MM.1S (cell line): Measurements from ENCODE around the gene LAD1.

Experiments
- DNase-seq: peaks from one replicate; pipeline ENCODE4 v3.0.0-alpha.2; 2015
- H2AFZ ChIP-seq: fragments of 300-600 bp; sonication (generic); 2 replicates; pipeline ENCODE4 v1.6.0; 2016; ENCODE audit warnings: antibody characterized with exemption, low read length
- H3F3A ChIP-seq: fragments of 300-600 bp; sonication (generic); 2 replicates; pipeline ENCODE4 v1.6.1; 2016; ENCODE audit warnings: mild to moderate bottlenecking, antibody characterized with exemption, low read length, moderate library complexity, mixed read lengths; ENCODE audit not compliant: insufficient read depth
- H3K27ac ChIP-seq: fragments of 300-600 bp; sonication (generic); 2 replicates; pipeline ENCODE4 v1.5.1; 2016; ENCODE audit warnings: mild to moderate bottlenecking, low read length
- H3K27me3 ChIP-seq: fragments of 300-600 bp; sonication (generic); replicated peaks from 2 replicates; pipeline ENCODE4 v1.6.0; 2016; ENCODE audit warnings: low read length; ENCODE audit not compliant: insufficient read depth
- H3K36me3 ChIP-seq: fragments of 300-600 bp; sonication (generic); replicated peaks from 2 replicates; pipeline ENCODE4 v1.6.1; 2016; ENCODE audit warnings: mild to moderate bottlenecking, low read length, mixed read lengths; ENCODE audit not compliant: insufficient read depth
- H3K4me1 ChIP-seq: fragments of 300-600 bp; sonication (generic); 2 replicates; pipeline ENCODE4 v1.6.1; 2016; ENCODE audit warnings: low read length, mixed read lengths
- H3K4me2 ChIP-seq: fragments of 300-600 bp; sonication (generic); 2 replicates; pipeline ENCODE4 v1.6.0; 2016; ENCODE audit warnings: low read depth, low read length
- H3K4me3 ChIP-seq: fragments of 300-600 bp; sonication (generic); 2 replicates; pipeline ENCODE4 v1.5.1; 2016; ENCODE audit warnings: low read length, mixed read lengths
- H3K79me2 ChIP-seq: fragments of 300-600 bp; sonication (generic); 2 replicates; pipeline ENCODE4 v1.6.1; 2016; ENCODE audit warnings: mixed run types, low read length, mixed read lengths
- H3K9ac ChIP-seq: fragments of 300-600 bp; sonication (generic); 2 replicates; pipeline ENCODE4 v1.6.1; 2016; ENCODE audit warnings: low read length, mixed read lengths
- H3K9me2 ChIP-seq: fragments of 300-600 bp; sonication (generic); replicated peaks from 2 replicates; pipeline ENCODE4 v1.6.1; 2016; ENCODE audit warnings: mild to moderate bottlenecking, low read length, mixed read lengths; ENCODE audit not compliant: insufficient read depth
- H3K9me3 ChIP-seq: fragments of 300-600 bp; sonication (generic); replicated peaks from 2 replicates; pipeline ENCODE4 v1.6.1; 2016; ENCODE audit warnings: mild to moderate bottlenecking, low read length, mixed read lengths; ENCODE audit not compliant: insufficient read depth
- H4K20me1 ChIP-seq: fragments of 300-600 bp; sonication (generic); 2 replicates; pipeline ENCODE4 v1.6.1; 2016; ENCODE audit warnings: mild to moderate bottlenecking, low read length, moderate library complexity, mixed read lengths; ENCODE audit not compliant: insufficient read depth
- CTCF ChIP-seq: fragments of 300-600 bp; sonication (generic); IDR thresholded peaks from 2 replicates; pipeline ENCODE4 v1.5.1; 2016; ENCODE audit warnings: antibody characterized with exemption, low read length, mixed read lengths
- EZH2 ChIP-seq: fragments of 300-600 bp; sonication (generic); optimal IDR thresholded peaks from 2 replicates; pipeline ENCODE3; 2017; ENCODE audit warnings: low read depth, mild to moderate bottlenecking, antibody characterized with exemption, low read length, mixed read lengths
- EZH2phosphoT487 ChIP-seq: fragments of 300-600 bp; sonication (generic); IDR thresholded peaks from 2 replicates; pipeline ENCODE4 v1.6.1; 2018; ENCODE audit warnings: antibody characterized with exemption, low read length

Gene LAD1

GRCh38 chr1:201347498-201348210, 51.5 kb downstream of the LAD1 start:
- Histone ChIP-seq H3K4me2 (no peak overlapping the region), H3F3A (no peaks in the 10 kb centered on the region), H3K9me3 (no peaks in the 10 kb centered on the region), H3K4me1 (no peaks in the 10 kb centered on the region), H4K20me1 (no peaks in the 10 kb centered on the region), H3K9me2 (no peaks in the 10 kb centered on the region), H3K27ac (no peak overlapping the region), H2AFZ (no peak overlapping the region), H3K36me3 (no peaks in the 10 kb centered on the region), H3K9ac (no peak overlapping the region), H3K4me3 (no peak overlapping the region), H3K79me2 (no peaks in the 10 kb centered on the region), H3K27me3 (peaks cover 46% of the 10 kb centered on the region)
- no peak for DNase-seq
- TF ChIP-seq EZH2 (no peak), EZH2phosphoT487 (no peak), CTCF (no peak)

GRCh38 chr1:201346987-201347386, 52.1 kb downstream of the LAD1 start:
- H3K27ac ChIP-seq = no peak overlapping the region
- no peak overlapping the region for H3K4me3 ChIP-seq
- peaks cover 40% of the 10 kb centered on the region for H3K27me3 ChIP-seq
- H3K9me2 ChIP-seq = no peaks in the 10 kb centered on the region
- no peak for DNase-seq
- no peaks in the 10 kb centered on the region for H4K20me1 ChIP-seq
- no peaks in the 10 kb centered on the region for H3F3A ChIP-seq
- TF ChIP-seq CTCF (no peak), EZH2 (no peak), EZH2phosphoT487 (no peak)
- no peaks in the 10 kb centered on the region for H3K9me3 ChIP-seq
- no peak overlapping the region for H2AFZ ChIP-seq
- no peaks in the 10 kb centered on the region for H3K79me2 ChIP-seq
- H3K9ac ChIP-seq = no peak overlapping the region
- H3K36me3 ChIP-seq = no peaks in the 10 kb centered on the region
- H3K4me1 ChIP-seq = no peaks in the 10 kb centered on the region
- H3K4me2 ChIP-seq = no peak overlapping the region

- no peak overlapping the region for H3K9ac ChIP-seq
- H3K4me2 ChIP-seq = no peak overlapping the region
- H4K20me1 ChIP-seq = no peaks in the 10 kb centered on the region
- H3K9me2 ChIP-seq = no peaks in the 10 kb centered on the region
- no peaks in the 10 kb centered on the region for H3K9me3 ChIP-seq
- TF ChIP-seq CTCF = peak; percentile 64
- TF ChIP-seq EZH2phosphoT487 = no peak
- no peaks in the 10 kb centered on the region for H3K36me3 ChIP-seq
- no peak overlapping the region for H3K4me3 ChIP-seq
- no peaks in the 10 kb centered on the region for H3K4me1 ChIP-seq
- H3K27ac ChIP-seq = no peak overlapping the region
- H3K27me3 ChIP-seq = peaks cover 34% of the 10 kb centered on the region
- peak; percentile 27 for DNase-seq
- H2AFZ ChIP-seq = no peak overlapping the region
- H3F3A ChIP-seq = no peaks in the 10 kb centered on the region
- no peaks in the 10 kb centered on the region for H3K79me2 ChIP-seq
Measured at GRCh38 chr1:201346337-201346939, 52.7 kb downstream of the LAD1 start.
